Dermis blood vessel endothelial cell (primary cell): Measurements from ENCODE around the gene PURB. TPM values are rescaled to one million over a fixed set of nuclear protein-coding genes. Genes with fewer than 3 reads are reported as not detected.
A peak's percentile ranks its signal among the peaks of the same experiment; 100 is the strongest.
"Not testable (repeated sequence)": the region's sequence is repeated elsewhere in the genome, so short reads cannot be mapped to it uniquely, and the experiment has no call there.

Experiments
- DNase-seq: peaks from one replicate; pipeline ENCODE4 v3.0.0; 2010
- total RNA-seq: library from RNA; depleted of rRNA; stranded (reverse); fragments of >200 nt; gene quantifications from 2 replicates; pipeline ENCODE4 v1.2.3, GENCODE V29; 2014

PURB gene
- total RNA-seq, 1 donor from 2014 or later: 18.5 TPM

- no peak for DNase-seq
Observed at GRCh38 chr7:44849885-44850544, 35.3 kb downstream of the PURB start.

- DNase-seq: no peak
Observed at GRCh38 chr7:44849259-44849884, 36.0 kb downstream of the PURB start.

DNA sequence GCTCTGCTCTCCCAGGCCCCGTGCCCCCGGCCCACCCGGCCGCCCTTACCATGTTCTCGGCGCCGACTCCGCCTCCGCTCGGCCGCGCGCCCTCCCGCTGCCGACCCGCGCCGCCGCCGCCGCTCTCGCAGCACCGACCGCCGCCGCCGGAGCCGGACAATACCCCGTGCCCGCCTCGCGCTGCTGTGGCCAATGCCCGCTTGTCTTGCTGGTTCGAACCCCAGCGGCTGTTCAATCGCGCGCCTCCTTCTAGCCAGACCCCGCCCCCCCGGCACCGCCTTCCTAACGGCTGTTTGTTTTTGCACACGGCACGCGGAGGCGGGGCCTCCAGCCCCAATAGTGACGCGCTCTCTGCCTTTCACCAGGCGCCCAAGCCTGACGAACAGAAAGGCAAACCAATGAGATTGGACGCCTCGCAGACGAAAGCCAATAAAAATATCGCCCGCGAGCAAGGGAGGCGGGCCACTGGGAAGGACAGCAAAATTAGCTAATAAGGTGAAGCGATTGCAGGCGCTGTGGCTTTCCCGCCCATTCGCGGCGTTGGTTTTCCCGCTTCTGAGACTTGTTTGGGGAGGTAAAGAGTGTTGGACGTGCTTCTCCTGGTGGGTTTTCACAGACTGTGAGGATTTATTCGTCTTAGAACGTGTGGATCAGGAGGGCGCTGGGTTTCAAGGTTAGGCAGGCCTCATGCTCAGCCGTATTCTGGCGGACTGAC lies 37.3 kb downstream of the PURB start, which contains the start of gene H2AZ2:
Gene H2AZ2 (minus strand): TSS at position 168 of the 715 bp plus-strand sequence. CDS start 116 bp downstream, at position 52.
- peak; percentile 100 for DNase-seq

DNA sequence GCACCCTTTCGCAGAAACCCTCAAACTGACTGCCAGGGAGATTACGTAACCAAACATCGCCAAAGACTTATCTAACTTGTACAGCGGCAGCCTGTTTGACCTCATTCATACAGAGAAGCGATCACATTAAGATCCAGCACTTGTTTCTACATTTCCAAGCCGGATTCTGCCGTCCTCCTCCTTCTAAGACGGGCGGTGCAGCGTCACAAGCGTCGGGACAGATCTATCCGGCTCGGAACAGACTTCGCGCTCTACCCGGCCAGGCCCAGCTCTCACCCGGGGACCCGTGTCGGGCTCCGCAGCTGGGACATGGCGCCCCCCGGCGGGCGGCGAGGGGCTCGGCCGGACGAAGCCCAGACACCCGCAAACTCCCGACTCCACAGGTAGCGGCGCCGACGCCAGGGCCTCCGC lies 37.8 kb downstream of the PURB start:
- DNase-seq: peak; percentile 93

DNA sequence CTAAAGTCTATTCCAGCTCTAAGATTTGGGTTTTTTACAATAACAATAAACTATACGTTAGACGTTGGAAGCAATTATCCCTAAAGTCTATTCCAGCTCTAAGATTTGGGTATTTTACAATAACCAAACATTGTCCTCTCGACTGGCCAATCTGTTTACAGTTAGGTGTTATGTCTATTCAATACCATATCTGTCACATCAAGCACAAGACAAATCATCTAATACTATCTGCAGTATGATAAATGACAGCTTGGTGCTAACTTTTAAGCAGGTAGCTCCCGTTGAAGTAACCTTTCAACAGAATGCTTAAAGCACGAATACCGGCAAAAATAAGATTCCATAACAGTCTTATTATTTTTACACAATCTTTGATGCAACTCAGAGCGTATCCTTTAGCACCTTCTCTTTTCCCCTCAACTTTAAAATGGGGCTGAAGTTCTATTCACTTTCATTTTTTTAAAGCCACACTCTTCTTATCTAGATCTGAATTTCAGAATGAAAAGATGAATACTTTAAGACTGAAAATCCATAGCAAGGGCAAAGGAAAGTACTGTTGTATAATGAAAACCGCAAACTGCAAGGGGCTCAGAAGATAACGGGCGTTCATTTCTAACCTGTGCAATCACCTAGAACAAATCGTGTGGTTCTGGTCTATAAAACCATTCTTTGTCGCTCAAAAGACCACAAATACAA lies 38.4 kb downstream of the PURB start:
- peak; percentile 17 for DNase-seq

DNA sequence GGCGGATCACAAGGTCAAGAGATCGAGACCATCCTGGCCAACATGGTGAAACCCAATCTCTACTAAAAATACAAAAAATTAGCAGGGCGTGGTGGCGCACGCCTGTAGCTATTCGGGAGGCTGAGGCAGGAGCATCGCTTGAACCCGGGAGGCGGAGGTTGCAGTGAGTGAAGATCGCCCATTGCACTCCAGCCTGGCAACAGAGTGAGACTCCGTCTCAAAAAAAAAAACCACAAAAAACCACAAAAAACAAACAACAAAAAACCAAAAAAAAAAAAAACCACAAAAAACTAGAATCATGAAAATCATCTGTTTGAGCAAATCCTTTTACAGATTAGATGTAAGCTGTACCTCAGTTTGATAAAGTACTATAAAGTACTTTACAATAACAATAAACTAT lies 38.9 kb downstream of the PURB start:
- DNase-seq: not testable (repeated sequence)

- no peak for DNase-seq
Observed at GRCh38 chr7:44845451-44845850, 39.9 kb downstream of the PURB start.

DNA sequence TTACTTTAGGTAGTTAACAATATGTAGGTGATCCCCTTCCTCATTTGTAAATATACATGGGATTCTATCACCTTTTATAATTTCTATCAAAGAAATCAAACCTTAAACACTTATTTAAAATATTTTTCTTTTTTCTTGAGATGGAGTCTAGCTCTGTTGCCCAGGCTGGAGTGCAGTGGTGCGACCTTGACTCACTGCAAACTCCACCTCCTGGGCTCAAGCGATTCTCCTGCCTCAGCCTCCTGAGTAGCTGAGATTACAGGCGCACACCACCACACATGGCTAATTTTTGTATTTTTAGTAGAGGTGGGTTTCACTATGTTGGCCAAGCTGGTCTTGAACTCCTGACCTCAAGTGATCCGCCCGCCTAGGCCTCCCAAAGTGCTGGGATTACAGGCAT lies 41.9 kb downstream of the PURB start:
- DNase-seq: not testable (repeated sequence)

GRCh38 chr7:44842675-44843074 lies 42.7 kb downstream of the PURB start:
- DNase-seq: not testable (repeated sequence)

DNA sequence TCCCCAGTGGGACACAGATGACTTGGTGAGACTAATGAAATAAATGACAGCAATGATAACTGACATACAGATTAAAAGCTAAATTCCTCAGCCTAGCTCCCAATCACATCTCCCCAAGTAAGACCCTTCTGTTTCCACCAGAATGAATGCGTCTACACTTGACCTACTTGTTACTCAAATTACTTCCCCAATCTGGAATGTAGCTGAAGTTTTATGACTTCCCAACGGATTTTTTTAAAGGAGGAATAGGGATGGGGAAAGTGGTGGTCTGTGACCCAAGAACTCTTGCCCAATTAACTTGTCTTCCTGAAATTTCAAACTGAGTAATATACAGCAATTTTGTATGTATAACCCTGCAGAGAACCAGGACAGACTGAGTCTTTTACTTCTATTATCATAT lies 46.6 kb downstream of the PURB start:
- DNase-seq: no peak

DNA sequence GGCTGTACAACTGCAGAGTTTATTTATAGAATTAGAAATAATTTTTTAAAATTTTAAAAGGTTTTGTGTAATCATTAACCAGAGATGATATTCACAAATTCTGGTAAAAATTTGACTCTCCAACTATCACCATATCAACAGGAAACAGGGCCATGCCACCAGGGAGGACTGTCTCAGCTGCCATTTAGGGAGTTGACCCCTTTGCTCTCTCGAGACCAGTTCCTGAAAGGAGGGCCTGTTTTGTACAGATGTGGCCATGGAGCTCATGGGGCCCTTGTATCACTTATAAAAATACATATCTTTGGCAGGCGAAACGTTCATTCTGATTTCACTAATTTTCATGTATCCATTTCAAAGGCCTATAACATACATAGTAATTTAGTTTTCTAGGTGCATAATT lies 57.8 kb downstream of the PURB start:
- no peak for DNase-seq

Other genes starting within 250 kb of the PURB start
- gene ZMIZ2, start 136.7 kb downstream of the PURB start, total RNA-seq: 10.5 and 10.6 TPM in 2 replicates
- gene PPIA, start 88.8 kb downstream of the PURB start, total RNA-seq: 3,103 and 4,000 TPM in 2 replicates
- 158 and 274 TPM in 2 replicates for gene H2AZ2, start 37.4 kb downstream of the PURB start, total RNA-seq
- gene MYO1G, start 93.5 kb upstream of the PURB start, total RNA-seq: 0.09 and 0.17 TPM in 2 replicates
- gene CCM2, start 114.7 kb upstream of the PURB start, total RNA-seq: 76.4 and 91.4 TPM in 2 replicates
- 0.68 and 1.9 TPM in 2 replicates for gene NACAD, start 203.4 kb upstream of the PURB start, total RNA-seq
- 55.1 and 78.6 TPM in 2 replicates for gene TBRG4, start 226.2 kb upstream of the PURB start, total RNA-seq